HepG2 (cell line): ENCODE data around the gene LUC7L2. TPM values are rescaled to one million over a fixed set of nuclear protein-coding genes. Genes with fewer than 3 reads are reported as not detected.

Experiments used
- ATAC-seq: fragments of 200-7000 bp; cut with Tn5 transposase; 3 replicates; pipeline ENCODE4 v1.9.1; 2020; ENCODE audit warnings: mild to moderate bottlenecking, moderate library complexity
- BruUV-seq: library from RNA; stranded (reverse); fragments of 400-500 nt; replicated peaks from 2 replicates; lab custom pipeline; 2021; lab: Mats Ljungman, UMichigan
- CTCF ChIA-PET: fragments of 300-600 bp; formaldehyde crosslinking; extraction: SDS; loops from one replicate; lab custom pipeline; 2021; ENCODE audit warnings: low total read pairs, inconsistent platforms, low intra/inter-chr PET ratio; lab: Yijun Ruan, JAX
- POLR2A ChIA-PET: fragments of 350-600 bp; sonication (Branson Sonifier 250); formaldehyde crosslinking; loops from one replicate; lab custom pipeline; 2020; ENCODE audit warnings: antibody characterized with exemption, inconsistent platforms; lab: Yijun Ruan, JAX
- DNase-seq: peaks from one replicate; pipeline ENCODE4 v3.0.0-alpha.2; 2015; ENCODE audit warnings: low spot score
- FAIRE-seq: peaks from 3 replicates; lab custom pipeline; 2011; peaks lifted over from hg19 to GRCh38; lab: Jason Lieb, UNC
- H2AFZ ChIP-seq: one replicate; pipeline ENCODE4 v1.6.1; 2011; ENCODE audit warnings: low read length, inconsistent platforms
- H3K27ac ChIP-seq: fragments of 300-600 bp; 3 replicates; pipeline ENCODE4 v1.8.0; 2011; ENCODE audit warnings: mixed run types, mild to moderate bottlenecking, mixed read lengths, low read length, inconsistent platforms; ENCODE audit not compliant: insufficient read depth; ENCODE audit errors: extremely low read length
- H3K27me3 ChIP-seq, 2 experiments: fragments of 200-600 bp in 1 of 2; 2 replicates in 1 of 2; 3 replicates in 1 of 2; pipeline versions ENCODE4 v1.6.0 to v1.8.0; 2011; ENCODE audit warnings: low read length in 2 of 2, mild to moderate bottlenecking in 2 of 2, moderate library complexity in 2 of 2, inconsistent platforms in 1 of 2; ENCODE audit not compliant: insufficient read depth in 2 of 2, control insufficient read depth in 1 of 2
- H3K36me3 ChIP-seq, 2 experiments: fragments of 200-600 bp in 1 of 2; replicated peaks in 1 of 2; 2 replicates in 1 of 2; 3 replicates in 1 of 2; pipeline versions ENCODE4 v1.5.1 to v1.8.0; 2011; ENCODE audit warnings: low read length in 2 of 2, inconsistent platforms in 1 of 2; ENCODE audit not compliant: insufficient read depth in 2 of 2, control insufficient read depth in 1 of 2
- H3K4me1 ChIP-seq: 2 replicates; pipeline ENCODE4 v1.5.1; 2012; ENCODE audit warnings: low read length, inconsistent platforms; ENCODE audit not compliant: insufficient read depth
- H3K4me2 ChIP-seq: 2 replicates; pipeline ENCODE4 v1.6.0; 2011; ENCODE audit warnings: low read depth, low read length, inconsistent platforms
- H3K4me3 ChIP-seq, 3 experiments: fragments of 200-600 bp in 1 of 3; sonication (generic), shearing (Covaris generic) in 1 of 3; replicated peaks in 1 of 3; 2 replicates each; pipeline ENCODE4 v1.5.1; 2011 to 2016; ENCODE audit warnings: low read length in 3 of 3, inconsistent platforms in 2 of 3, low read depth in 2 of 3, mild to moderate bottlenecking in 2 of 3, control low read depth in 1 of 3, mixed read lengths in 1 of 3; ENCODE audit not compliant: insufficient read depth in 1 of 3
- H3K79me2 ChIP-seq: one replicate; pipeline ENCODE4 v1.6.1; 2011; ENCODE audit warnings: low read length, inconsistent platforms; ENCODE audit not compliant: insufficient read depth
- H3K9ac ChIP-seq: 2 replicates; pipeline ENCODE4 v1.6.0; 2011; ENCODE audit warnings: mild to moderate bottlenecking, low read depth, low read length, inconsistent platforms; ENCODE audit not compliant: insufficient read depth
- H3K9me3 ChIP-seq: 2 replicates; pipeline ENCODE4 v1.5.1; 2012; ENCODE audit warnings: mild to moderate bottlenecking, low read length
- H4K20me1 ChIP-seq: 2 replicates; pipeline ENCODE4 v1.6.0; 2011; ENCODE audit warnings: inconsistent platforms, mild to moderate bottlenecking, low read length, moderate library complexity; ENCODE audit not compliant: insufficient read depth
- FOXJ3 ChIP-seq: sonication (generic); formaldehyde crosslinking; IDR thresholded peaks from 2 replicates; pipeline ENCODE4 v1.4.0; 2020; ENCODE audit warnings: missing genetic modification reagents, mild to moderate bottlenecking, borderline replicate concordance
- HHEX ChIP-seq: IDR thresholded peaks from 2 replicates; pipeline ENCODE4 v1.6.1; 2016; ENCODE audit warnings: control low read depth
- KDM5A ChIP-seq: fragments of 200-600 bp; sonication (generic); IDR thresholded peaks from 2 replicates; pipeline ENCODE4 v1.7.0; 2018; ENCODE audit warnings: antibody characterized with exemption, mild to moderate bottlenecking, low read length, borderline replicate concordance
- ZBTB10 ChIP-seq: sonication (generic); formaldehyde crosslinking; IDR thresholded peaks from 2 replicates; pipeline ENCODE4 v1.4.0; 2020; ENCODE audit warnings: missing genetic modification reagents, borderline replicate concordance
- ZMYM4 ChIP-seq: sonication (generic); formaldehyde crosslinking; IDR thresholded peaks from 2 replicates; pipeline ENCODE4 v1.8.1; 2023; ENCODE audit warnings: mild to moderate bottlenecking, missing genetic modification reagents
- ZNF121 ChIP-seq: sonication (generic); formaldehyde crosslinking; IDR thresholded peaks from 2 replicates; pipeline ENCODE4 v1.5.0; 2020; ENCODE audit warnings: mild to moderate bottlenecking, missing genetic modification reagents
- WGBS: methylation state at CpG from one replicate; pipeline ENCODE4 v1.1.6; 2017; ENCODE audit warnings: low lambda C conversion rate; 5-methylcytosine and 5-hydroxymethylcytosine counted together
- in situ Hi-C: cut with HindIII; loops from 2 replicates; pipeline ENCODE4 v1.10.0; 2017; ENCODE audit warnings: low pct_unique_long_range_greater_than_20kb; ENCODE audit not compliant: extremely low pct_ligation_motif_present
- intact Hi-C: fragments of 100-400 bp; cut with micrococcal nuclease; formaldehyde crosslinking; loops from one replicate; pipeline ENCODE4 v1.10.0; 2022; ENCODE audit not compliant: unreplicated experiment
- polyA plus RNA-seq, 8 experiments: library from polyadenylated mRNA; depleted of rRNA in 3 of 8; stranded (reverse) in 7 of 8; unstranded in 1 of 8; fragments of >200 nt; fragmentation: Illumina TruSeq in 4 of 8; extraction: Trizol in 4 of 8; gene quantifications; 2 replicates each; pipeline versions ENCODE4 v1.2.1 to v1.2.3, GENCODE V29; 2011 to 2016; ENCODE audit warnings: low read depth in 4 of 8, missing spikeins in 1 of 8, mixed read lengths in 1 of 8; ENCODE audit not compliant: insufficient read depth in 1 of 8
- total RNA-seq, 5 experiments: library from RNA; depleted of rRNA; stranded (reverse); fragments of >200 nt; fragmentation: Illumina TruSeq; extraction: Trizol; gene quantifications; 2 replicates each; pipeline ENCODE4 v1.2.3, GENCODE V29; 2016; ENCODE audit warnings: low read depth in 1 of 5

The LUC7L2 gene
- total and polyA plus RNA-seq, 2 of the 13 experiments (the other 11 are each of a cell fraction or from before 2014, with no cell fraction given): 17.9 to 50.7 TPM

- no peak for TF ChIP-seq KDM5A
- TF ChIP-seq ZMYM4: no peak
- no peak for TF ChIP-seq HHEX (CRISPR knock-in tag)
- TF ChIP-seq ZBTB10 (CRISPR knock-in tag): no peak
Observed at GRCh38 chr7:139351027-139351426, 8.7 kb upstream of the LUC7L2 start (continued).

DNA sequence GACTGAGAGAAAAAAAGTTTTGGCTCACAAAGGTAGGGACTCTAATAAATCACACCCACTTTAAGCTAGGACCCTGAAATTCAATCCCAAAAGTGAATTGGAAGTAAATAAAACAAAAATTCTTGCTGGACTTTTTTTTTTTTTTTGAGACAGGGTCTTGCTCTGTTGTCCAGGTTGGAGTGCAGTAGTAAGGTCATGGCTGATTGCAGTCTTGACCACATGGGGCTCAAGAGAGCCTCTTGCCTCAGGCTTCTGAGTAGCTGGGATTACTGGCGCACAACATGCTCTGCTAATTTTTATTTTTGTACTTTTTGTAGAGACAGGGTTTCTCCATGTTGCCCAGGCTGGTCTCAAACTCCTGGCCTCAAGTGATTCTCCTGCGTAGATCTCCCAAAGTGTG lies 5.0 kb upstream of the LUC7L2 start:
- POLR2A ChIA-PET: no interaction called here
- ATAC-seq: no peak
- CTCF ChIA-PET: no interaction called here
- DNase-seq: no peak
- Histone ChIP-seq H3K4me2 (no peak overlapping the region), H3K36me3 (0 out of 5 replicates have a peak, but pooled peaks cover 0 to 8% of the 10 kb centered on the region in 2 experiments), H3K79me2 (peaks cover 2% of the 10 kb centered on the region), H3K4me3 (no peak overlapping the region), H2AFZ (no peak overlapping the region), H3K27me3 (no peaks in the 10 kb centered on the region; a peak in 1 of 5 replicates), H3K4me1 (peaks cover 6% of the 10 kb centered on the region), H3K27ac (no peak overlapping the region), H4K20me1 (no peaks in the 10 kb centered on the region), H3K9ac (no peak overlapping the region), H3K9me3 (no peaks in the 10 kb centered on the region)
- 96% methylated on average over 2 of the region's 2 CpGs for WGBS
- FAIRE-seq: no peak
- in situ Hi-C loops: no loop called here
- intact Hi-C loops: no loop called here
- TF ChIP-seq FOXJ3 (CRISPR knock-in tag) (no peak), ZNF121 (CRISPR knock-in tag) (peak; percentile 78)
- no TSS peak for BruUV-seq
